T-helper 17 cell (primary cell): Measurements from ENCODE around the gene MYO5C. TPM values are rescaled to one million over a fixed set of nuclear protein-coding genes. Genes with fewer than 3 reads are reported as not detected.

Source experiments
- ATAC-seq: fragments of 150-1000 bp; cut with Tn5 transposase; 2 replicates; pipeline ENCODE4 v1.10.0; 2021; ENCODE audit warnings: mild to moderate bottlenecking, moderate library complexity
- DNase-seq, 3 donors: peaks; one replicate each; pipeline versions ENCODE4 v3.0.0 to v3.0.0-alpha.2; 2020 to 2021
- H3K9me3 ChIP-seq: one replicate; pipeline ENCODE4 v1.7.0; 2013; ENCODE audit warnings: low read length, mild to moderate bottlenecking; ENCODE audit not compliant: control insufficient read depth, poor library complexity, severe bottlenecking
- H3K27ac Mint-ChIP-seq: one replicate; pipeline ENCODE4 v1.8.0; 2022; ENCODE audit warnings: mild to moderate bottlenecking, moderate library complexity, mixed read lengths
- H3K27me3 Mint-ChIP-seq: one replicate; pipeline ENCODE4 v1.8.0; 2022; ENCODE audit warnings: mixed read lengths
- H3K36me3 Mint-ChIP-seq: one replicate; pipeline ENCODE4 v1.8.0; 2022; ENCODE audit warnings: low read depth, mixed read lengths
- H3K4me1 Mint-ChIP-seq: one replicate; pipeline ENCODE4 v1.8.0; 2022; ENCODE audit warnings: mild to moderate bottlenecking, mixed read lengths
- H3K4me3 Mint-ChIP-seq: one replicate; pipeline ENCODE4 v1.8.0; 2022; ENCODE audit warnings: mild to moderate bottlenecking, moderate library complexity, mixed read lengths
- total RNA-seq, 4 donors: library from RNA in 2 of 4; stranded (reverse) in 2 of 4; gene quantifications; one replicate each; pipeline ENCODE4 v1.2.3 and lab custom pipeline; 2022 to 2026

The MYO5C gene
- total RNA-seq, 2 donors from 2014 or later: 1.5 to 3.3 TPM

GRCh38 chr15:52196891-52197290, 98.7 kb downstream of the MYO5C start:
- peaks cover 2% of the 10 kb centered on the region for H3K4me1 Mint-ChIP-seq
- H3K36me3 Mint-ChIP-seq: peaks cover 3% of the 10 kb centered on the region

GRCh38 chr15:52193791-52194190, 101.8 kb downstream of the MYO5C start:
- H3K27me3 Mint-ChIP-seq: no peaks in the 10 kb centered on the region
- no peak overlapping the region for H3K4me3 Mint-ChIP-seq
- DNase-seq (no peak), ATAC-seq (no peak)
- no peak overlapping the region for H3K27ac Mint-ChIP-seq
- H3K9me3 ChIP-seq: no peaks in the 10 kb centered on the region
- H3K36me3 Mint-ChIP-seq: peaks cover 2% of the 10 kb centered on the region
- no peaks in the 10 kb centered on the region for H3K4me1 Mint-ChIP-seq

More at GRCh38 chr15:52196891-52197290, 98.7 kb downstream of the MYO5C start:
- ATAC-seq: no peak
- Mint-ChIP-seq H3K4me3 (no peak overlapping the region), H3K27me3 (no peaks in the 10 kb centered on the region), H3K27ac (no peak overlapping the region)
- H3K9me3 ChIP-seq: no peaks in the 10 kb centered on the region
- DNase-seq: no peak

- DNase-seq (no peak), ATAC-seq (no peak)
- Mint-ChIP-seq H3K27me3 (no peaks in the 10 kb centered on the region), H3K4me3 (no peak overlapping the region), H3K4me1 (no peaks in the 10 kb centered on the region), H3K36me3 (peaks cover 2% of the 10 kb centered on the region), H3K27ac (no peak overlapping the region)
- H3K9me3 ChIP-seq: no peaks in the 10 kb centered on the region
These were observed 102.3 kb downstream of the MYO5C start for GRCh38 chr15:52193321-52193720.

GRCh38 chr15:52191207-52191606, 104.4 kb downstream of the MYO5C start, which contains the start of gene GNB5:
Gene GNB5 (minus strand): TSS chr15:52191392. CDS start chr15:52184676, 6,716 bp downstream.
- DNase-seq: no peak
- ATAC-seq: no peak
- H3K27ac Mint-ChIP-seq: no peak within 1 kb of the TSS
- H3K9me3 ChIP-seq: no peaks in the 10 kb centered on the region
- H3K4me3 Mint-ChIP-seq: no peak within 1 kb of the TSS
- H3K36me3 Mint-ChIP-seq: peaks cover 5% of the 10 kb centered on the region
- H3K4me1 Mint-ChIP-seq: no peaks in the 10 kb centered on the region
- no peaks in the 10 kb centered on the region for H3K27me3 Mint-ChIP-seq

GRCh38 chr15:52186651-52187486, 108.7 kb downstream of the MYO5C start:
- Mint-ChIP-seq H3K4me1 (no peaks in the 10 kb centered on the region), H3K27me3 (no peaks in the 10 kb centered on the region), H3K36me3 (peaks cover 5% of the 10 kb centered on the region), H3K27ac (no peak overlapping the region), H3K4me3 (no peak overlapping the region)
- DNase-seq: no peak
- H3K9me3 ChIP-seq: no peaks in the 10 kb centered on the region
- no peak for ATAC-seq

DNA sequence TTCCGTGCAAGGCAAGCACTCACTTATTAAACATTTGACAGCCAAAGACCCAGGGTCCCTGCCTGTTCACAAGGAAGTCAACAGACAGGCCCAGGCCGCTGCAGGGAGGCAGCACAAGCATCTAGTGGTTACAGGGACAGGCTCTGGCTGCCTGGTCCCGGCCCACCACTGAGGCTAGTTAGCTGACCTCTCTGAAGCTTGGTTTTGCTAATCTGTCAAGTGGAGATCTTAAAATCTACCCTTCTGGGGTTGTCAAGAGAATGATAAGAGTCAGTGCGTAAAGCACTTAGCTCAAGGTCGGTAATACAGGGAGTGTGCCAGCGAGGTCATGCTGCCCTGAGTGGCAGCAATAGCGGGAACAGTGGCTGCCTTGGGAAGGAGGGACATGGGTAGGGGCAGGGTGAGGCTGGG, 110.4 kb downstream of the MYO5C start:
- H3K4me1 Mint-ChIP-seq: peaks cover 2% of the 10 kb centered on the region
- H3K9me3 ChIP-seq: no peaks in the 10 kb centered on the region
- H3K36me3 Mint-ChIP-seq: peaks cover 3% of the 10 kb centered on the region
- no peak for ATAC-seq
- no peaks in the 10 kb centered on the region for H3K27me3 Mint-ChIP-seq
- H3K27ac Mint-ChIP-seq: no peak overlapping the region
- no peak overlapping the region for H3K4me3 Mint-ChIP-seq
- no peak for DNase-seq

- no peak for DNase-seq
- Mint-ChIP-seq H3K4me3 (no peak overlapping the region), H3K4me1 (peaks cover 2% of the 10 kb centered on the region), H3K27ac (no peak overlapping the region), H3K36me3 (peaks cover 3% of the 10 kb centered on the region), H3K27me3 (no peaks in the 10 kb centered on the region)
- no peak for ATAC-seq
- no peaks in the 10 kb centered on the region for H3K9me3 ChIP-seq
These were observed 110.9 kb downstream of the MYO5C start for GRCh38 chr15:52184721-52185120.

- ATAC-seq (no peak), DNase-seq (peak in 1 of 3 donors; percentile 15)
- Mint-ChIP-seq H3K36me3 (peaks cover 3% of the 10 kb centered on the region), H3K4me1 (peaks cover 6% of the 10 kb centered on the region), H3K4me3 (no peak overlapping the region), H3K27me3 (no peaks in the 10 kb centered on the region), H3K27ac (no peak overlapping the region)
- H3K9me3 ChIP-seq: no peaks in the 10 kb centered on the region
These were observed 111.9 kb downstream of the MYO5C start for GRCh38 chr15:52183562-52184173.

DNA sequence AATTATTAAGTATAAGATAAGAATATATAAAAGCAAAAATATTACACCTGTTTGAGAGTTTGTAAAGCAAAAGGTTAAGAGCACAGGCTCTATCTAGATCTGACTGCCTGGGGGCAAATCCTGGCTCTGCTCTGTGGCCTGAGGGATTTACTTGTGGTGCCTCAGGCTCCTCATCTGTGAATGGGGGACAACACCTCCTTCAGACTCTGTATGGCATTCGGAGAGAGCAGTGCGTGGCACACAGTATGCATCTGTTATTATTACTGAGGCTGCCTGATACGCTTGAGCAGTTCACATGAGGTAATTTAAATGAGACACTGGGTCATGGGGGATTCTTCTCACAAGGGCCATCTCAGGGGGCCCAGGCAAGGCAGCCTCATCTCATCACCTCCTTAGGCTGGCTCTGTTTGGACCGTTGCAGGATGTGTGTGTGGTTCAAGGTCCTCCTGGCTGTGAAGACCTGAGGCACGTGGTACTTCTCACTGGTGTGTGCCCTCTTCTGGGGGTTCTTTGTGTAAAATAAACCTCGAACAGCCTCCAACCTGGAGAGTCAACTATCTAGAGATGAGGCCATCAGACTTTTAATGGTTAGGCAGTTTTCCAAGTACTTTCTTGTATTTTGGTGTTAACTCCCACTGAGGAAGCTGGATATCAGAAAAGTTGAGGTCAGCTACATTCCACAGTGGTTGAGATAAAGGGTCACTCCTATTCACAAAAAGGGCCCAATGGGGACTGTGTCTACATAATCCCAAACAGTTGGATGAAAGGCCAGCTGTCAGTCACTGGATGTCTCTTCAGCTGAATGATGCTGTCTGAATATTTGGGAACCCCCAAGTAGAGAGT, 113.4 kb downstream of the MYO5C start:
- Mint-ChIP-seq H3K4me3 (no peak overlapping the region), H3K27me3 (no peaks in the 10 kb centered on the region), H3K27ac (no peak overlapping the region), H3K36me3 (peaks cover under 1% of the 10 kb centered on the region), H3K4me1 (peaks cover 12% of the 10 kb centered on the region)
- ATAC-seq (no peak), DNase-seq (no peak)
- H3K9me3 ChIP-seq: no peaks in the 10 kb centered on the region

GRCh38 chr15:52180851-52181450, 114.7 kb downstream of the MYO5C start:
- H3K9me3 ChIP-seq: no peaks in the 10 kb centered on the region
- Mint-ChIP-seq H3K27ac (peak overlapping the region; percentile 97), H3K27me3 (no peaks in the 10 kb centered on the region), H3K36me3 (no peaks in the 10 kb centered on the region), H3K4me3 (peak overlapping the region; percentile 98), H3K4me1 (peaks cover 16% of the 10 kb centered on the region)
- DNase-seq (no peak), ATAC-seq (no peak)

GRCh38 chr15:52180196-52180835, 115.3 kb downstream of the MYO5C start:
- Mint-ChIP-seq H3K36me3 (no peaks in the 10 kb centered on the region), H3K4me1 (peaks cover 16% of the 10 kb centered on the region), H3K4me3 (peak overlapping the region; percentile 98), H3K27me3 (no peaks in the 10 kb centered on the region), H3K27ac (peak overlapping the region; percentile 97)
- ATAC-seq: peak; percentile 48
- H3K9me3 ChIP-seq: no peaks in the 10 kb centered on the region
- DNase-seq: no peak
